Measurements from ENCODE around the gene TMEM91. TPM values are rescaled to one million over a fixed set of nuclear protein-coding genes. Genes with fewer than 3 reads are reported as not detected.
"Not testable (repeated sequence)": the region's sequence is repeated elsewhere in the genome, so short reads cannot be mapped to it uniquely, and the experiment has no call there.

TMEM91 gene
- total and polyA plus RNA-seq, 9 donors: 6.2 to 22.3 (median 9.9) TPM

GRCh38 chr19:41341669-41342490 lies 34.5 kb upstream of the TMEM91 start:
- H3K9me3 ChIP-seq: no peaks in the 10 kb centered on the region

GRCh38 chr19:41344162-41344561 lies 32.2 kb upstream of the TMEM91 start:
- no peaks in the 10 kb centered on the region for H3K36me3 ChIP-seq
- no peaks in the 10 kb centered on the region for H3K4me1 ChIP-seq (ENCODE audit: insufficient read depth)
- no peaks in the 10 kb centered on the region for H3K27me3 ChIP-seq
- no peak overlapping the region for H3K4me3 ChIP-seq
- no peak overlapping the region for H3K27ac ChIP-seq
- DNase-seq: no peak
- WGBS, 3 donors: 96 to 100% (median 98%) methylated on average over 2 of the region's 2 CpGs
- TF ChIP-seq POLR2A (IDR thresholded peaks at IDR 0.05) (no peak), CTCF (IDR thresholded peaks at IDR 0.05) (no peak), EP300 (IDR thresholded peaks at IDR 0.05) (no peak)
- no peaks in the 10 kb centered on the region for H3K9me3 ChIP-seq
- intact Hi-C loops (cut with DNase I): no loop called here

More at GRCh38 chr19:41341669-41342490, 34.5 kb upstream of the TMEM91 start:
- H3K36me3 ChIP-seq: no peaks in the 10 kb centered on the region
- WGBS, 3 donors: 90 to 95% (median 93%) methylated on average over 20 of the region's 20 CpGs
- no peak for DNase-seq
- no peaks in the 10 kb centered on the region for H3K27me3 ChIP-seq
- no peak overlapping the region for H3K4me3 ChIP-seq
- no peaks in the 10 kb centered on the region for H3K4me1 ChIP-seq (ENCODE audit: insufficient read depth)
- TF ChIP-seq POLR2A (IDR thresholded peaks at IDR 0.05): no peak
- TF ChIP-seq EP300 (IDR thresholded peaks at IDR 0.05): no peak
- no peak for TF ChIP-seq CTCF (IDR thresholded peaks at IDR 0.05)
- no peak overlapping the region for H3K27ac ChIP-seq
- intact Hi-C loops (cut with DNase I): no loop called here

GRCh38 chr19:41346916-41347315 lies 29.4 kb upstream of the TMEM91 start:
- H3K27ac ChIP-seq; H3K27me3 ChIP-seq; H3K4me3 ChIP-seq; H3K9me3 ChIP-seq; H3K36me3 ChIP-seq; H3K4me1 ChIP-seq (ENCODE audit: insufficient read depth); DNase-seq; intact Hi-C loops (cut with DNase I): not testable (repeated sequence)
- 86 to 93% (median 89%) methylated on average over 9 of the region's 9 CpGs for WGBS, 3 donors

GRCh38 chr19:41350735-41351338 lies 25.5 kb upstream of the TMEM91 start:
- intact Hi-C loops (cut with DNase I): loop anchor here in 1 of 4 donors (5.0 kb wide), 1 partner anchor 39 kb away; the partner anchor contains the start of gene CCDC97
- no peak for TF ChIP-seq EP300 (IDR thresholded peaks at IDR 0.05)
- no peak for TF ChIP-seq CTCF (IDR thresholded peaks at IDR 0.05)
- TF ChIP-seq POLR2A (IDR thresholded peaks at IDR 0.05): no peak
- H3K27ac ChIP-seq: peak overlapping the region; percentile 25 to 77
- no peaks in the 10 kb centered on the region for H3K9me3 ChIP-seq
- WGBS, 3 donors: 6 to 11% (median 10%) methylated on average over 22 of the region's 22 CpGs
- no peak for DNase-seq
- H3K36me3 ChIP-seq: no peaks in the 10 kb centered on the region
- H3K4me1 ChIP-seq (ENCODE audit: insufficient read depth): peaks cover 12% of the 10 kb centered on the region
- H3K27me3 ChIP-seq: no peaks in the 10 kb centered on the region
- H3K4me3 ChIP-seq: peak overlapping the region; percentile 60

All from ovary (tissue), 9 donors.